ENCODE measurements around the gene FTL. TPM values are rescaled to one million over a fixed set of nuclear protein-coding genes. Genes with fewer than 3 reads are reported as not detected.

Gene FTL
- total RNA-seq, 2 experiments from 2014 or later = 616 to 627 TPM

DNA sequence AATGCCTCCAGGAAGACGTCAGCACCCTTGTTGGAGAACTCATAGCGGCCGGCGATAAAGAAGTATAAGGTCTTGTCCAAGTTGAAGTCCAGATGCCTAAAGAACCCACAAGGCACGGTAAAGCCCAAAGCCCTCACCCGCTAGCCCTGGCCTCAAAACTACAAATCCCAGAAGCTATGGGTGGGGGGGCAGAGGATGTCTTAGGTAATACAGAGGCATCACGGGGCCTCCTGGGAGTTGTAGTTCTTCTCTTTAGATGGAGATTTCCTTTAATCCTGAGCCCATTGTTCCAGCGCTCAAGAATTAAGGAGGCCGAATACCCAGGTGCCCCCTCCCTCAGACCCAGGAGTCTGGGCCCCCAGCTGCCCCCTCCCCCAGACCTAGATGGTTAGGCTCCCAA, 17.2 kb downstream of the FTL start:
- no peaks in the 10 kb centered on the region for H3K27me3 Mint-ChIP-seq
- H3K4me1 Mint-ChIP-seq (ENCODE audit: low read depth) = no peaks in the 10 kb centered on the region
- intact Hi-C loops (cut with DNase I, micrococcal nuclease) = no loop called here
- ATAC-seq (ENCODE audit: poor library complexity) (no peak), DNase-seq (no peak)
- H3K4me3 Mint-ChIP-seq = no peak overlapping the region
- no peak overlapping the region for H3K27ac Mint-ChIP-seq
- H3K4me3 ChIP-seq (ENCODE audit: low read length) = no peak overlapping the region
- H3K36me3 Mint-ChIP-seq (ENCODE audit: low read depth) = peaks cover 55% of the 10 kb centered on the region
- peaks cover 38% of the 10 kb centered on the region for H3K36me3 ChIP-seq (ENCODE audit: insufficient read depth, low read length)
- ChIA-PET CTCF (interaction anchor here (1.8 to 1.9 kb wide), 2 partner anchors 11 kb away, joined by 4 to 7 read pairs; partner anchors contain the start of genes GYS1 and RUVBL2), POLR2A (no interaction called here)
- no peaks in the 10 kb centered on the region for H3K9me3 ChIP-seq (ENCODE audit: control insufficient read depth in 1 of 2, insufficient read depth in 1 of 2, low read length in 2 of 2)
- no peaks in the 10 kb centered on the region for H3K4me1 ChIP-seq (ENCODE audit: insufficient read depth, low read length)
- H3K9me3 Mint-ChIP-seq = no peaks in the 10 kb centered on the region
- TF ChIP-seq, protein P1, sequence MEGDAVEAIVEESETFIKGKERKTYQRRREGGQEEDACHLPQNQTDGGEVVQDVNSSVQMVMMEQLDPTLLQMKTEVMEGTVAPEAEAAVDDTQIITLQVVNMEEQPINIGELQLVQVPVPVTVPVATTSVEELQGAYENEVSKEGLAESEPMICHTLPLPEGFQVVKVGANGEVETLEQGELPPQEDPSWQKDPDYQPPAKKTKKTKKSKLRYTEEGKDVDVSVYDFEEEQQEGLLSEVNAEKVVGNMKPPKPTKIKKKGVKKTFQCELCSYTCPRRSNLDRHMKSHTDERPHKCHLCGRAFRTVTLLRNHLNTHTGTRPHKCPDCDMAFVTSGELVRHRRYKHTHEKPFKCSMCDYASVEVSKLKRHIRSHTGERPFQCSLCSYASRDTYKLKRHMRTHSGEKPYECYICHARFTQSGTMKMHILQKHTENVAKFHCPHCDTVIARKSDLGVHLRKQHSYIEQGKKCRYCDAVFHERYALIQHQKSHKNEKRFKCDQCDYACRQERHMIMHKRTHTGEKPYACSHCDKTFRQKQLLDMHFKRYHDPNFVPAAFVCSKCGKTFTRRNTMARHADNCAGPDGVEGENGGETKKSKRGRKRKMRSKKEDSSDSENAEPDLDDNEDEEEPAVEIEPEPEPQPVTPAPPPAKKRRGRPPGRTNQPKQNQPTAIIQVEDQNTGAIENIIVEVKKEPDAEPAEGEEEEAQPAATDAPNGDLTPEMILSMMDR (IDR thresholded peaks at IDR 0.05) = no peak
- H3K27me3 ChIP-seq (ENCODE audit: control insufficient read depth in 1 of 2, insufficient read depth in 2 of 2, low read length in 2 of 2) = no peaks in the 10 kb centered on the region
- H3K27ac ChIP-seq (ENCODE audit: low read depth in 1 of 2, low read length in 2 of 2) = no peak overlapping the region

DNA sequence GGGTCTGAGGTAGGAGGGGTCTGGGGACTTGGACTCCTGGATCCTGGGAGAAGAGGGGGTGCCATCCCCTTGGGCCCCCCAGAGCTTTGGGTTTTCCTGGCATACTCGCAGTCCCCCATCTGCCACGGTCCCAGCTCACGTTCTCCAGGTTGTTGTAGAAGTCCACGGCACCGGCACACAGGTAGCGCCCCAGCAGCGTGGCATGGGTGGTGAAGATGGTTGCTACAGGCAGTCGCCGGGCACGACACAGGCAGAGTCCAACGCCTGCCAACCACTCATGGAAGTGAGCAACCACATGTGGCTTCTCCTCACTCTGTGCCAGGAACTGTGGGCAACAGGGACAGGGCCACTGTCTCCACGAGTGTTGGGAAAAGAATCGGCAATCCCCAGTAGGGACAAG, 20.6 kb downstream of the FTL start:
- Mint-ChIP-seq H3K27me3 (no peaks in the 10 kb centered on the region), H3K27ac (no peak overlapping the region), H3K4me1 (ENCODE audit: low read depth) (peaks cover 5% of the 10 kb centered on the region), H3K36me3 (ENCODE audit: low read depth) (peaks cover 62% of the 10 kb centered on the region), H3K4me3 (no peak overlapping the region), H3K9me3 (no peaks in the 10 kb centered on the region)
- Histone ChIP-seq H3K27ac (ENCODE audit: low read depth in 1 of 2, low read length in 2 of 2) (no peak overlapping the region), H3K4me1 (ENCODE audit: insufficient read depth, low read length) (peaks cover 5% of the 10 kb centered on the region), H3K9me3 (ENCODE audit: control insufficient read depth in 1 of 2, insufficient read depth in 1 of 2, low read length in 2 of 2) (no peaks in the 10 kb centered on the region), H3K36me3 (ENCODE audit: insufficient read depth, low read length) (peaks cover 40% of the 10 kb centered on the region), H3K27me3 (ENCODE audit: control insufficient read depth in 1 of 2, insufficient read depth in 2 of 2, low read length in 2 of 2) (no peaks in the 10 kb centered on the region), H3K4me3 (ENCODE audit: low read length) (no peak overlapping the region)
- ChIA-PET CTCF (no interaction called here), POLR2A (no interaction called here)
- intact Hi-C loops (cut with DNase I, micrococcal nuclease) = no loop called here
- TF ChIP-seq, protein P1 (IDR thresholded peaks at IDR 0.05) = no peak
- no peak for DNase-seq
- no peak for ATAC-seq (ENCODE audit: poor library complexity)

DNA sequence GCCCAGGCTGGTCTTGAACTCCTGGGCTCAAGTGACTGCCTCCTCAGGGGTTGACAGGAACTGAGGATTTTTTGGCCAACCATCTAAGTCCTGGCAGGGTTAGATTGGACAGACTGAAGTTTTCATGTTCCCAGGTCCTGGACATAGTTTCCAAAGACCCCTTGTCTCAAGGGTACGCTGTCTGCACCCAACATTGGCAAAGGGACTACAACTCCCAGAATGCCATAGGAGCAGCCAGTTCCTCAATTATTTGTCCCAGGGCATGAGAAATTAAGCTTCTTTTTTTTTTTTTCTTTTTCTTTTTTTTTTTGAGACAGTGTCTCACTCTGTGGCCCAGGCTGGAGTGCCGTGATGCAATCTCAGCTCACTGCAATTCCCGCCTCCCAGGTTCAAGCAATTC, 21.1 kb downstream of the FTL start:
- intact Hi-C loops (cut with DNase I, micrococcal nuclease) = no loop called here
- Mint-ChIP-seq H3K36me3 (ENCODE audit: low read depth) (peaks cover 62% of the 10 kb centered on the region), H3K27me3 (no peaks in the 10 kb centered on the region), H3K4me1 (ENCODE audit: low read depth) (peaks cover 5% of the 10 kb centered on the region), H3K27ac (no peak overlapping the region), H3K9me3 (no peaks in the 10 kb centered on the region), H3K4me3 (no peak overlapping the region)
- no peaks in the 10 kb centered on the region for H3K9me3 ChIP-seq (ENCODE audit: control insufficient read depth in 1 of 2, insufficient read depth in 1 of 2, low read length in 2 of 2)
- H3K4me1 ChIP-seq (ENCODE audit: insufficient read depth, low read length) = peaks cover 7% of the 10 kb centered on the region
- DNase-seq (no peak), ATAC-seq (ENCODE audit: poor library complexity) (no peak)
- POLR2A ChIA-PET = no interaction called here
- H3K27ac ChIP-seq (ENCODE audit: low read depth in 1 of 2, low read length in 2 of 2) = no peak overlapping the region
- no peaks in the 10 kb centered on the region for H3K27me3 ChIP-seq (ENCODE audit: control insufficient read depth in 1 of 2, insufficient read depth in 2 of 2, low read length in 2 of 2)
- CTCF ChIA-PET = no interaction called here
- H3K36me3 ChIP-seq (ENCODE audit: insufficient read depth, low read length) = peaks cover 41% of the 10 kb centered on the region
- TF ChIP-seq, protein P1 (IDR thresholded peaks at IDR 0.05) = no peak
- H3K4me3 ChIP-seq (ENCODE audit: low read length) = no peak overlapping the region

Measured in CD4-positive, alpha-beta T cell (primary cell).